GM18867 (cell line): ENCODE results near the gene TRAPPC5.
A peak's percentile ranks its signal among the peaks of the same experiment; 100 is the strongest.

Experiments used
- ATAC-seq: cut with Tn5 transposase; IDR thresholded peaks from one replicate; pipeline ENCODE4 v1.9.1; 2021; ENCODE audit warnings: mild to moderate bottlenecking, moderate library complexity; ENCODE audit not compliant: unreplicated experiment

The TRAPPC5 gene

GRCh38 chr19:7674010-7675005 is 6.3 kb upstream of the TRAPPC5 start:
- ATAC-seq = no peak

GRCh38 chr19:7676376-7676775 is 4.3 kb upstream of the TRAPPC5 start:
- ATAC-seq = no peak

GRCh38 chr19:7676854-7677253 is 3.8 kb upstream of the TRAPPC5 start, which contains the start of gene MCEMP1:
TSS of gene MCEMP1 (plus strand) at chr19:7677090. CDS start at chr19:7677121, 31 bp downstream.
- no peak for ATAC-seq

GRCh38 chr19:7677669-7678311 is 2.8 kb upstream of the TRAPPC5 start:
- no peak for ATAC-seq

- peak; percentile 40 for ATAC-seq
These were observed 1.5 kb upstream of the TRAPPC5 start for GRCh38 chr19:7678971-7679751.

- no peak for ATAC-seq
These were observed 645 bp upstream of the TRAPPC5 start for GRCh38 chr19:7679771-7680605.

- ATAC-seq = peak; percentile 5
These were observed 924 bp downstream of the TRAPPC5 start for GRCh38 chr19:7681340-7682174.

- ATAC-seq = no peak
These were observed 1.7 kb downstream of the TRAPPC5 start for GRCh38 chr19:7682175-7682855.

GRCh38 chr19:7685546-7686445 is 5.2 kb downstream of the TRAPPC5 start:
- no peak for ATAC-seq

GRCh38 chr19:7687177-7687576 is 6.5 kb downstream of the TRAPPC5 start:
- ATAC-seq = no peak

- no peak for ATAC-seq
These were observed 8.5 kb downstream of the TRAPPC5 start for GRCh38 chr19:7689165-7689564.

- ATAC-seq = peak; percentile 49
These were observed 10.2 kb downstream of the TRAPPC5 start for GRCh38 chr19:7690779-7691258.

GRCh38 chr19:7691497-7691896 is 10.9 kb downstream of the TRAPPC5 start:
- no peak for ATAC-seq

- no peak for ATAC-seq
These were observed 11.9 kb downstream of the TRAPPC5 start for GRCh38 chr19:7692417-7693088.

- ATAC-seq = no peak
These were observed 13.9 kb downstream of the TRAPPC5 start for GRCh38 chr19:7694499-7694898.

GRCh38 chr19:7697721-7698287 is 17.2 kb downstream of the TRAPPC5 start:
- no peak for ATAC-seq

- no peak for ATAC-seq
These were observed 17.9 kb downstream of the TRAPPC5 start for GRCh38 chr19:7698583-7698982.
